ENCODE measurements around the gene GADL1.

The GADL1 gene

GRCh38 chr3:30702828-30703397, 191.5 kb downstream of the GADL1 start:
- no peak for DNase-seq
- in situ Hi-C loops (cut with MboI; ENCODE audit: low pct_unique_long_range_greater_than_20kb, low sequenced_read_pairs): no loop called here

GRCh38 chr3:30702038-30702827, 192.2 kb downstream of the GADL1 start:
- in situ Hi-C loops (cut with MboI; ENCODE audit: low pct_unique_long_range_greater_than_20kb, low sequenced_read_pairs): no loop called here
- no peak for DNase-seq

DNA sequence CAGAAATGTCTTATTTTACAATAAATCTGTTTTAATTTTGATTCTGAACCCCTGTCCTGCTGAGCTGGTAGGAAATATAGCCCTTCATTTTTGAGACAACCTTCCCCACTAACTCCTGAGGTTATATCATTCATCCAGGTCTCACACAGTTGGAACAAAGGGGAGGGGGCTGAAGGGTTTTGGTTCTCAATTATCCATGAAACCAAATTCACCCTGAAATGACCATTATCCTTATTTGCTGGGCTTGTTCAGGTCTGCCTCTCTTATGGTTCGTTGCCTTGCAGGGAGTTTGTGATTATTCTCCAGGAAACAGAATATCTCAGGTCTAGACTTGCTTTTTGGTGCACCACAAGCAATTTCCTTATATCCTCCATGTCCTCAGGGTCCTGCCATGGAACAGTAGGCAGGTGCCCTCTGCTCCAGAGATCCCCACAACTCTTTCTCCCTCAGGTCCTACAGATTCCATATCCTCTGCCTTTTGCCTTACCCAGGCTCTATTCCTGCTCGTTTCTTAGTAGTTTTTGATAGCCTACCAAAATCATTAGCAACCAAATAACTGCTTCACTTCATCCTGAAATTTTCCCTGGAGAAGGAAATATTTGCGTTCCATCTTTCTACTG, 193.6 kb downstream of the GADL1 start:
- in situ Hi-C loops (cut with MboI; ENCODE audit: low pct_unique_long_range_greater_than_20kb, low sequenced_read_pairs): no loop called here
- DNase-seq: no peak

GRCh38 chr3:30699927-30700326, 194.5 kb downstream of the GADL1 start:
- in situ Hi-C loops (cut with MboI; ENCODE audit: low pct_unique_long_range_greater_than_20kb, low sequenced_read_pairs): no loop called here
- no peak for DNase-seq

DNA sequence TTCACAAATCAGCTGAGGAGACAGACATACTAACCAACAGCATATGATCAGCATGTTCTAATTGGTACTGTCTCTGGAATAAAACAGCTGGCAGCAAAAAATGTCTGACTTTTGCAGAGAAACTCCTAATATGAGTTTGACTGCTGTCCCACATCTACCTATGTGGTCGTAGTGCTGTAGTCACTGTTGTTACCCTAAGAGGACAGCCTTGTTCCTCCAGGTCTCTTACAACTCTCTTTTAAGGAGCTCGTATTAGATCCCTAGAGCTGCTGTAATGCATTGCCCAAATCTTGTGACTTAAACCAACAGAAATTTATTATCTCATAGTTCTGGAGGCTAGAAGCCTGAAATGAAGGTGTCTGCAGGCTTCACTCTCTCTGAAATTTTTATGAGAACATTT, 195.9 kb downstream of the GADL1 start:
- DNase-seq: no peak
- in situ Hi-C loops (cut with MboI; ENCODE audit: low pct_unique_long_range_greater_than_20kb, low sequenced_read_pairs): no loop called here

DNA sequence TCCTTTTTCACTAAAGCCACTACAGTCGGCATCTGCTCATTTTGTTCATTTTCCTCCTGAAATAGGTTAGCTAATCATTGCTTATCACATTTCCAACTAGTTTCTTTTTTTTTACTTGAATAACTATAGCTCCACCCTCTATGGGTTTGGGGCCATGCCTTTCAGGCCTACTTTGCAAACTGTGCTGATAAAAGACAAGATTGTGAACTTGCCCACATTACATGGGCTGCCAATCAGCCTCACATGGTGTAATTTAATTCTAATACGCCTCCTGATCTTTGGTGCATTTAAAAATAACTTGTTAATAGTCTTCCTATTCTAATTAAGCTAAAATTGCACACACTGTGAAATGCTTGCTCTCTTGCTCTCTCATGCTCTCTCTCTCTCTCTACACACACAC, 197.6 kb downstream of the GADL1 start:
- in situ Hi-C loops (cut with MboI; ENCODE audit: low pct_unique_long_range_greater_than_20kb, low sequenced_read_pairs): no loop called here
- DNase-seq: no peak

DNA sequence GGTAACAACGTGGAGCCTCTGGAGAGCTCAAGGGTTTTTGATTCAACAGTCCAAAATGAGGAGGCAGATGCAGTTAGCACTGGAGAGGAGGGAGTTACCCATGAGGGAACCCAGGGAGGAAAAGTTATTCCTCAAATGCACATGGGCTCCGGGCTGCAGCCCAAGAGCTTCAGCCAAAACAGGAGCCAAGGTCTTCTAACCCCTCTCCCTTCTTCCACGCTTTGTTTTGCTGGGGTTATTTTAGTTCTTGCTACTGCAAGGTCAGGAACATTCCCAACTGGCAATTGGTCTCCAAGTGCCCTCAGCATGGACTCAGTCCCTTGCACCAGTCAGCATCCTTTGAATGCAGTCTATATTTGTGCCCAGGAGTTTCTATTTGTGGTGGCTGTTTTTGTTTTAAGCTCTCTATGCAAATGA, 198.1 kb downstream of the GADL1 start:
- in situ Hi-C loops (cut with MboI; ENCODE audit: low pct_unique_long_range_greater_than_20kb, low sequenced_read_pairs): no loop called here
- DNase-seq: no peak

DNA sequence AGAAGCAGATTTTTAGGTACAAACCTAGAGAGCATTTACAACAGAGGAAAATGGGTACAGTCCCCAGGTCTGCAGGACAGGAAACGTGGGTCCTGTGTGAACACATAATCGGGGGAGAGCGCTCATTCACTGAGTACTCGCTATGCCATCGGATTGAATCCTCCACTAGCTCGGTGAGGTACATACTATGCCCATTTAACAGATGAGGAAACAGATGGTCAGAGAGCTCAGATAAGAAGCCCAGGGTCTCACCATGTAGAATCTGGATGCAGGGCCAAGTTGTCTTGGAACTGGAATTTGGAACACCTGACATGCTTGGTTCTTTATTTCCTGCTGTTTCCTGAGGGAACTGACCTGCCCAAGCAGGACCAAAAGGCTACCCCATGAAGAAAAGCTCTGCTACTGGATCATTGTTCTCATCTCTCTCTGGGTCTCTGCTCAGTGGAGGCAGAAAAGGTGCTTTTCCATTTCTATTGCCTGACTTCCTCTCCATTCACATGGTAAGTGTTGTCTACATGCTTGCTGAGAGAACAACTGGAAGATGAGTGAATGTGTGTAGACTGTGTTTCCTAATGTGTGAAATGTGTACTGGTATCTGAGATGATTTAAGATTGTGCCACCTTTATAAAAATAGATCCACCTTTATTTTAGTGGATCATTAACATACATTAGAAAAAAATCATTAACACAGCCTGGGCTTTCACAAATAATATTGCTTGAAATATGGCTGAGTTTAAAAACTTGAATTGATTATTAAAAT, 199.0 kb downstream of the GADL1 start:
- DNase-seq: no peak
- in situ Hi-C loops (cut with MboI; ENCODE audit: low pct_unique_long_range_greater_than_20kb, low sequenced_read_pairs): no loop called here

DNA sequence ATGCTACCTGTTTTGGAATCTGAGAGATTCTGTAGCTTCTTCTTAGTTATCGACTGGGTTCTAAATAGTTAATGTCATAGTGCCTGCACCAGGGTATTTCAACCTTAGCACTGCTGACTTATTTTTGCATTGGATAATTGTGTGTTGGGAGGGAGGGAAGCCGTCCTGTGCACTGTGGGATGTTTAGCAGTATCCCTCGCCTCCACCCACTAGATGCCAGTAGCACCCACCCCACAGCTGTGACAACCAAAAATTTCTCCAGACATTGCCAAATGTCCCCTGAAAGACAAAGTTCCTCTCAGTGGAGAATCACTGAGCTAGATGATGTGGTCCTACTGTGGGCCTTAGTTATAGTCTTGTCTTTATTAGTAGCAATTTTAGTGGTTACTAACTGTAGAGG, 199.8 kb downstream of the GADL1 start:
- DNase-seq: no peak
- in situ Hi-C loops (cut with MboI; ENCODE audit: low pct_unique_long_range_greater_than_20kb, low sequenced_read_pairs): no loop called here

- in situ Hi-C loops (cut with MboI; ENCODE audit: low pct_unique_long_range_greater_than_20kb, low sequenced_read_pairs): no loop called here
- DNase-seq: no peak
Measured at GRCh38 chr3:30694148-30694547, 200.3 kb downstream of the GADL1 start.

DNA sequence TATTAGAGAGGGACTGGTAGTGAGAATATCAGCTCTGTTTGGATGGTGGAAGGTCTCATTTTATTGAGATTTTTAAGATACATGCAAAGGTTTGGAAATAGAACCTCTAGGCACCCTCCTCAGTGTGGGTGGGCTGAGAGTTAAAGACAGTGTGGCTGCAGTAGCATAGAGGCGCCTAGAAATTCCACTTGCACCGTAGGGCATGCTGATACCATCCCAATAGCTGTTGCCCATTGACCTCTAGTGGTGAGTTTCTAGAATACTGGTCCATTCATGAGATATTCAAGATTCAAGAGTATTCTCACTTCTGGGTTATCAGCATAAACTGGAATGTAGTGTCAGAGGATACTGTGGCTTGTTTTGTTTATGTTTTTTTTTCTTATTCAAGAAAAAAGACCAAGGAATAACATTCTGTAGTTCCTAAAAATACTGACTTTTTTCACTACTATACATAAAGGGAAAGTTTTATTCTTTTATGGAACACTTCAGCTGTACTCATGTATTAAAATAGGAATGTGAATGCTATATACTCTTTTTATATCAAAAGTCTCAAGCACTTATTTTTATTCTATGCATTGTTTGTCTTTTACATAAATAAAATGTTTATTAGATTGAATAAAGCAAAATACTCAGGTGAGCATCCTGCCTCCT, 200.9 kb downstream of the GADL1 start:
- in situ Hi-C loops (cut with MboI; ENCODE audit: low pct_unique_long_range_greater_than_20kb, low sequenced_read_pairs): no loop called here
- DNase-seq: peak; percentile 75

GRCh38 chr3:30692498-30693130, 201.8 kb downstream of the GADL1 start:
- in situ Hi-C loops (cut with MboI; ENCODE audit: low pct_unique_long_range_greater_than_20kb, low sequenced_read_pairs): no loop called here
- DNase-seq: no peak

GRCh38 chr3:30691944-30692343, 202.5 kb downstream of the GADL1 start:
- in situ Hi-C loops (cut with MboI; ENCODE audit: low pct_unique_long_range_greater_than_20kb, low sequenced_read_pairs): no loop called here
- DNase-seq: no peak

DNA sequence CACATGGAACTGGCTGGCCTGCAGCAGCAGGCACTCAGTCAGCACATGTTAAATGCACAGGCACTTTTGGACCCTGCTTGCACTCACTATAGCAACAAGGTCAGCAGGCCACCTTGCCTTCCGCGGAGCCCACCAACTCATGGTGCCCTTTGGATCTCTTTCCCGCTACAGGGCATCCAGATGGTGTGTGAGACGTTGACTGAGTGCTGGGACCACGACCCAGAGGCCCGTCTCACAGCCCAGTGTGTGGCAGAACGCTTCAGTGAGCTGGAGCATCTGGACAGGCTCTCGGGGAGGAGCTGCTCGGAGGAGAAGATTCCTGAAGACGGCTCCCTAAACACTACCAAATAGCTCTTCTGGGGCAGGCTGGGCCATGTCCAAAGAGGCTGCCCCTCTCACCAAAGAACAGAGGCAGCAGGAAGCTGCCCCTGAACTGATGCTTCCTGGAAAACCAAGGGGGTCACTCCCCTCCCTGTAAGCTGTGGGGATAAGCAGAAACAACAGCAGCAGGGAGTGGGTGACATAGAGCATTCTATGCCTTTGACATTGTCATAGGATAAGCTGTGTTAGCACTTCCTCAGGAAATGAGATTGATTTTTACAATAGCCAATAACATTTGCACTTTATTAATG, 203.1 kb downstream of the GADL1 start:
- in situ Hi-C loops (cut with MboI; ENCODE audit: low pct_unique_long_range_greater_than_20kb, low sequenced_read_pairs): no loop called here
- DNase-seq: no peak

DNA sequence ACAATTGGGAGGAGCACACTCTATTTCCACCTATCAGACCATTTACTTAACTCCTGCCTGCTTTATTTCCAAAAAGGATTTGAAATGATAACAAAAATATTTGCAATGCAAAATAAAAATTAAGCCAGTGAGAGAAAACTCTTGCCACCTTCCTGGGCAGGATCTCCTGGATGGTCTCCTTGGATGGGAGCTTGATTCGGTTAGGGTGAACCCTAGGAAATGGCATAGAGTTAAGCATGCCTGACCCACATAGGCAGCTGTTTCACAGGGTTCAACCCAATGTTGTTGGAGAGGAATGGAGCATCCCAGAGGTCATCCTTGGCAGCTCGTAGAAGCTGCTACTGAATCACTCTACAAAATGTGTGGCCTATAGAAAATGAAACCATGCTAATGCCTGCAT, 204.3 kb downstream of the GADL1 start:
- in situ Hi-C loops (cut with MboI; ENCODE audit: low pct_unique_long_range_greater_than_20kb, low sequenced_read_pairs): no loop called here
- no peak for DNase-seq

GRCh38 chr3:30688776-30689641, 205.5 kb downstream of the GADL1 start:
- in situ Hi-C loops (cut with MboI; ENCODE audit: low pct_unique_long_range_greater_than_20kb, low sequenced_read_pairs): no loop called here
- peak; percentile 64 for DNase-seq

DNA sequence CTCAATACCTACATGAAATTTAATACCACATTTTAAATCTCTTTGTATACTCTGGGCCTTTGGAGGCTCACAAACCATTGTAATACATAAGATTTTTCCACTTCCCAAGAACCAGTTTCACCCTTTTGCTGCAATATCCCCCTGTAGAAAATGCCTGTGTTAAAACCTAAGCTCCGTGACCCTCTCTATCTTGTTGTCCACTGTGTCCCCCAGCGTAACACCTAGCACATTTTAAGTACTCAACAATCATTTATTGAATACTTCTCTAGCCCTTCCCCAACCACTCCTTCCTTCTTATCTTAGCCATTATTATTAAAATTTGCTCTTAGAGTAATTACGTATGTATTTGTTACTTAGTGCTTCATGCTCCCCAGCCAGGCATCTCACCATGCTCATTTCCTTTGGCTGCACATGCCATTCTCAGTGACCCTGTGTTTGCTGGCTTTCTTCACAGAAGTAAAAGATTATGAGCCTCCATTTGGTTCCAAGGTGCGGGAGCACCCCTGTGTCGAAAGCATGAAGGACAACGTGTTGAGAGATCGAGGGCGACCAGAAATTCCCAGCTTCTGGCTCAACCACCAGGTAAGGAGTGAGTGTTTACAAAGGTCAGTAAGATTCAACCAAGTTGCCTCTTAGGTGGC, 206.4 kb downstream of the GADL1 start:
- no peak for DNase-seq
- in situ Hi-C loops (cut with MboI; ENCODE audit: low pct_unique_long_range_greater_than_20kb, low sequenced_read_pairs): no loop called here
